ENCODE results near the gene ATAD3A.
"Not testable (repeated sequence)": the region's sequence is repeated elsewhere in the genome, so short reads cannot be mapped to it uniquely, and the experiment has no call there.

DNA sequence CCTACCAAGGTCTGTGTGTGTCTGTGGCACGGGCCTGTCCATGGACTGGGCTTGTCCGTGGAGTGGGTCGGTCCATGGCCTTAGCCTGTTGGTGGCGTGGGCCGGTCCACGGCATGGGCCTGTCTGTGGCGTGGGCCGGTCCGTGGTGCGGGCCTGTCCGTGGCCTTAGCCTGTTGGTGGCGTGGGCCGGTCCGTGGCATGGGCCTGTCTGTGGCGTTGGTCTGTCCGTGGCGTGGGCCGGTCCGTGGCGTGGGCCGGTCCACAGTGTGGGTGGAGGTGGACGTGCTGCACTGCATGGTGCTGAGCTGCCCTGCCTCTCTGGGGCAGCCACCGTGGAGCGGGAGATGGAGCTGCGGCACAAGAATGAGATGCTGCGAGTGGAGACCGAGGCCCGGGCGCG, 30.2 kb upstream of the ATAD3A start:
- not testable (repeated sequence) for TF ChIP-seq MXI1 (IDR thresholded peaks at IDR 0.05; ENCODE audit: borderline replicate concordance, low read depth, low read length); POLR2A (IDR thresholded peaks at IDR 0.05; ENCODE audit: low read depth, low read length); USF2 (IDR thresholded peaks at IDR 0.05; ENCODE audit: low read depth, low read length); CTCF (conservative IDR thresholded peaks at IDR 0.05; ENCODE audit: low read depth, low read length); MAZ (IDR thresholded peaks at IDR 0.05; ENCODE audit: borderline replicate concordance, low read depth, low read length); RFX5 (IDR thresholded peaks at IDR 0.05; ENCODE audit: low read depth, low read length); FOS (IDR thresholded peaks at IDR 0.05; ENCODE audit: low read depth, low read length); CEBPB (IDR thresholded peaks at IDR 0.05; ENCODE audit: low read depth, low read length); BHLHE40 (IDR thresholded peaks at IDR 0.05; ENCODE audit: low read depth, low read length); RCOR1 (IDR thresholded peaks at IDR 0.05; ENCODE audit: insufficient replicate concordance, low read length); NFE2L2 (IDR thresholded peaks at IDR 0.05; ENCODE audit: low read depth, low read length)

All from IMR-90 (cell line).